HepG2 (cell line): ENCODE results near the gene LAPTM4A.

Experiments
- FOXM1 ChIP-seq: sonication (generic); formaldehyde crosslinking; IDR thresholded peaks from 2 replicates; pipeline ENCODE4 v1.5.0; 2020; ENCODE audit warnings: missing genetic modification reagents
- SMAD1 ChIP-seq: sonication (generic); formaldehyde crosslinking; IDR thresholded peaks from 2 replicates; pipeline ENCODE4 v1.4.0; 2020; ENCODE audit warnings: missing genetic modification reagents, low read depth, mild to moderate bottlenecking, borderline replicate concordance
- SMAD9 ChIP-seq: sonication (generic); formaldehyde crosslinking; IDR thresholded peaks from 2 replicates; pipeline ENCODE4 v1.5.1; 2020; ENCODE audit warnings: mild to moderate bottlenecking, missing genetic modification reagents
- SP1 ChIP-seq, 2 experiments: fragments of 450-650 bp in 1 of 2; sonication (generic) in 1 of 2; formaldehyde crosslinking in 1 of 2; IDR thresholded peaks; 2 replicates each; pipeline versions ENCODE4 v1.4.0 to v1.6.1; 2016 to 2020; ENCODE audit warnings: missing genetic modification reagents in 1 of 2
- TBL1XR1 ChIP-seq: fragments of 150-350 bp; IDR thresholded peaks from 2 replicates; pipeline ENCODE4 v1.6.1; 2014; ENCODE audit warnings: borderline replicate concordance, low read length; ENCODE audit not compliant: partially characterized antibody
- ZBTB8A ChIP-seq: sonication (generic); formaldehyde crosslinking; IDR thresholded peaks from 2 replicates; pipeline ENCODE4 v1.4.0; 2020; ENCODE audit warnings: mild to moderate bottlenecking, low read depth, missing genetic modification reagents, borderline replicate concordance
- TF ChIP-seq, protein P1 (sequence below): fragments of 450-650 bp; IDR thresholded peaks from 2 replicates; pipeline ENCODE4 v1.6.1; 2016
- TF ChIP-seq, protein P2 (sequence below): sonication (generic); formaldehyde crosslinking; IDR thresholded peaks from 2 replicates; pipeline ENCODE4 v1.5.0; 2020; ENCODE audit warnings: mild to moderate bottlenecking, missing genetic modification reagents, moderate library complexity
- TF ChIP-seq, protein P3 (sequence below): IDR thresholded peaks from 2 replicates; pipeline ENCODE4 v1.6.1; 2012; ENCODE audit warnings: low read length, improper control_type of control experiment

DNA sequence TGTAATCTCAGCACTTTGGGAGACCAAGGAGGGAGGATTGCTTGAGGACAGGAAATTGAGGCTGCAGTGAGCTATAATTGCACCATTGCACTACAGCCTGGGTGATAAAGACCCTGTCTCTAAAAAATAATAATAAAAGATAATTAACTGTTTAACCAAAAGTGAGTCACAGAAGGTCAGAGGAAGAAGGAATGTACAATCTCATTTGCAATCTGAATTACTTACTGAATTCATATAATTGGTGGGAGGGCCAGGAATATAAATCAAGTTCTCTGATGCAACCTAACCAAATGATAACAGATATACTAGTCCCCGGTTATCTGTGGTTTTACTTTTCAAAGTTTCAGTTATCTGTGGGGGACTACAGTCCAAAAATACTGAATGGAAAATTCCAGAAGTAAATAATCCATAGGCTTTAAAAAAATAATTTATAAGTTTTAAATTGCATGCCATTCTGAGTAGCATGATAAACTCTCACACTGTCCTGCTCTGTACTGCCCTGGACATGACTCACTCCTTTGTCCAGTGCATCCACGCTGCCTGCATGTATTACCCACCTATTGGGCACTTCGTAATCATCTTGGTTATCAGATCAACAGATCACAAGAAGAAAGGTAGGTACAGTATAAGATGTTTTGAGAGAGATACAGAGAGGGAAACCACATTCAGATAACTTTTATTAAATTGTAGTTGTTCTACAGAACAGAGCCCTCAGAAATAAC is 26.2 kb downstream of the LAPTM4A start:
- TF ChIP-seq TBL1XR1, result no peak
- no peak for TF ChIP-seq SMAD9
- TF ChIP-seq ZBTB8A (CRISPR knock-in tag), result no peak
- no peak for TF ChIP-seq FOXM1 (CRISPR knock-in tag)
- TF ChIP-seq, protein P1, sequence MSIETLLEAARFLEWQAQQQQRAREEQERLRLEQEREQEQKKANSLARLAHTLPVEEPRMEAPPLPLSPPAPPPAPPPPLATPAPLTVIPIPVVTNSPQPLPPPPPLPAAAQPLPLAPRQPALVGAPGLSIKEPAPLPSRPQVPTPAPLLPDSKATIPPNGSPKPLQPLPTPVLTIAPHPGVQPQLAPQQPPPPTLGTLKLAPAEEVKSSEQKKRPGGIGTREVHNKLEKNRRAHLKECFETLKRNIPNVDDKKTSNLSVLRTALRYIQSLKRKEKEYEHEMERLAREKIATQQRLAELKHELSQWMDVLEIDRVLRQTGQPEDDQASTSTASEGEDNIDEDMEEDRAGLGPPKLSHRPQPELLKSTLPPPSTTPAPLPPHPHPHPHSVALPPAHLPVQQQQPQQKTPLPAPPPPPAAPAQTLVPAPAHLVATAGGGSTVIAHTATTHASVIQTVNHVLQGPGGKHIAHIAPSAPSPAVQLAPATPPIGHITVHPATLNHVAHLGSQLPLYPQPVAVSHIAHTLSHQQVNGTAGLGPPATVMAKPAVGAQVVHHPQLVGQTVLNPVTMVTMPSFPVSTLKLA, result no peak
- TF ChIP-seq, protein P2, sequence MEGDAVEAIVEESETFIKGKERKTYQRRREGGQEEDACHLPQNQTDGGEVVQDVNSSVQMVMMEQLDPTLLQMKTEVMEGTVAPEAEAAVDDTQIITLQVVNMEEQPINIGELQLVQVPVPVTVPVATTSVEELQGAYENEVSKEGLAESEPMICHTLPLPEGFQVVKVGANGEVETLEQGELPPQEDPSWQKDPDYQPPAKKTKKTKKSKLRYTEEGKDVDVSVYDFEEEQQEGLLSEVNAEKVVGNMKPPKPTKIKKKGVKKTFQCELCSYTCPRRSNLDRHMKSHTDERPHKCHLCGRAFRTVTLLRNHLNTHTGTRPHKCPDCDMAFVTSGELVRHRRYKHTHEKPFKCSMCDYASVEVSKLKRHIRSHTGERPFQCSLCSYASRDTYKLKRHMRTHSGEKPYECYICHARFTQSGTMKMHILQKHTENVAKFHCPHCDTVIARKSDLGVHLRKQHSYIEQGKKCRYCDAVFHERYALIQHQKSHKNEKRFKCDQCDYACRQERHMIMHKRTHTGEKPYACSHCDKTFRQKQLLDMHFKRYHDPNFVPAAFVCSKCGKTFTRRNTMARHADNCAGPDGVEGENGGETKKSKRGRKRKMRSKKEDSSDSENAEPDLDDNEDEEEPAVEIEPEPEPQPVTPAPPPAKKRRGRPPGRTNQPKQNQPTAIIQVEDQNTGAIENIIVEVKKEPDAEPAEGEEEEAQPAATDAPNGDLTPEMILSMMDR (CRISPR knock-in tag), result no peak
- no peak for TF ChIP-seq SP1 (IDR thresholded peaks at IDR 0.05)
- TF ChIP-seq SP1 (CRISPR knock-in tag; IDR thresholded peaks at IDR 0.05), result no peak
- TF ChIP-seq, protein P3, sequence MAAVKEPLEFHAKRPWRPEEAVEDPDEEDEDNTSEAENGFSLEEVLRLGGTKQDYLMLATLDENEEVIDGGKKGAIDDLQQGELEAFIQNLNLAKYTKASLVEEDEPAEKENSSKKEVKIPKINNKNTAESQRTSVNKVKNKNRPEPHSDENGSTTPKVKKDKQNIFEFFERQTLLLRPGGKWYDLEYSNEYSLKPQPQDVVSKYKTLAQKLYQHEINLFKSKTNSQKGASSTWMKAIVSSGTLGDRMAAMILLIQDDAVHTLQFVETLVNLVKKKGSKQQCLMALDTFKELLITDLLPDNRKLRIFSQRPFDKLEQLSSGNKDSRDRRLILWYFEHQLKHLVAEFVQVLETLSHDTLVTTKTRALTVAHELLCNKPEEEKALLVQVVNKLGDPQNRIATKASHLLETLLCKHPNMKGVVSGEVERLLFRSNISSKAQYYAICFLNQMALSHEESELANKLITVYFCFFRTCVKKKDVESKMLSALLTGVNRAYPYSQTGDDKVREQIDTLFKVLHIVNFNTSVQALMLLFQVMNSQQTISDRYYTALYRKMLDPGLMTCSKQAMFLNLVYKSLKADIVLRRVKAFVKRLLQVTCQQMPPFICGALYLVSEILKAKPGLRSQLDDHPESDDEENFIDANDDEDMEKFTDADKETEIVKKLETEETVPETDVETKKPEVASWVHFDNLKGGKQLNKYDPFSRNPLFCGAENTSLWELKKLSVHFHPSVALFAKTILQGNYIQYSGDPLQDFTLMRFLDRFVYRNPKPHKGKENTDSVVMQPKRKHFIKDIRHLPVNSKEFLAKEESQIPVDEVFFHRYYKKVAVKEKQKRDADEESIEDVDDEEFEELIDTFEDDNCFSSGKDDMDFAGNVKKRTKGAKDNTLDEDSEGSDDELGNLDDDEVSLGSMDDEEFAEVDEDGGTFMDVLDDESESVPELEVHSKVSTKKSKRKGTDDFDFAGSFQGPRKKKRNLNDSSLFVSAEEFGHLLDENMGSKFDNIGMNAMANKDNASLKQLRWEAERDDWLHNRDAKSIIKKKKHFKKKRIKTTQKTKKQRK, result no peak
- no peak for TF ChIP-seq SMAD1
